GM10266 (cell line): ENCODE results near the gene SYT12.

Source experiments
- DNase-seq: peaks from one replicate; pipeline ENCODE4 v3.0.0; 2012; ENCODE audit errors: extremely low spot score
- CTCF ChIP-seq: IDR thresholded peaks from 2 replicates; pipeline ENCODE4 v1.5.1; 2012; ENCODE audit warnings: mild to moderate bottlenecking, low read depth; ENCODE audit not compliant: control insufficient read depth, insufficient read depth; ENCODE audit errors: missing control alignments

Gene SYT12

GRCh38 chr11:67022961-67023956, at the start of gene SYT12:
TSS of gene SYT12 (plus strand) at chr11:67023134. CDS start at chr11:67030145, 7,011 bp downstream.
- TF ChIP-seq CTCF = no peak
- DNase-seq = no peak

GRCh38 chr11:66973956-66974580, 48.9 kb upstream of the SYT12 start:
- no peak for DNase-seq
- no peak for TF ChIP-seq CTCF

DNA sequence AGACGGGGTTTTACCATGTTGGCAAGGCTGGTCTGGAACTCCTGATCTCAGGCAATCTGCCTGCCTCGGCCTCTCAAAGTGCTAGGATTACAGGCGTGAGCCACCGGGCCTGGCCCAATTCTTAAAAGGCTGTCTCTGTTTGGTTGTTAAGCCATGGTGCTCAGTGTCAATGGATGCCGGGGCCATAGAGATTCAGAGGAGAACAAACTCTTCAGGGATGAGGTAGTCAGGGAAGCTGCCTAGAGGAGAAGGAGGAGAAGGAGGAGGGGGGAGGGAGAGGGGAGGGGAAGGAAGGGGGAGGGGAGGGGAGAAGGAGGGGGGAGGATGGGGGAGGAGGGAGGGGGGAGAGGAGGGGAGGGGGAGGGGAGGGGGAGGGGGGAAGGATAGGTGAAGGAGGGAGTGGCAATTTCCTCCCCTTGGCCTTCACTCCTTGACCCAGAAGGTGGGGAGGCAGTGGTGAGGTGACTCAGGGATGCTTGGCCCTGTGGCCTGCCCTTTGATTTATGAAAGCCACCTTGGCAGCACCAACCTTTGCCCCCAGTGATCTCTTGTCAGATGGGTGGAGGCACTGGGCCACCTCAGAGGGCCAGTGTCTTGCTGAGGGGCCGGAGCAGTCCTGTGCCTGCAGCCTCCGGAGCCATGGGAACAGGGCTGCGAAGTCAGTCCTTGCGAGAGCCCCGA, 48.1 kb upstream of the SYT12 start, which contains the start of gene C11orf86:
TSS of gene C11orf86 (plus strand) at position 581 of the 681 bp plus-strand sequence. CDS start at position 640, 59 bp downstream.
- no peak for DNase-seq
- TF ChIP-seq CTCF = no peak

DNA sequence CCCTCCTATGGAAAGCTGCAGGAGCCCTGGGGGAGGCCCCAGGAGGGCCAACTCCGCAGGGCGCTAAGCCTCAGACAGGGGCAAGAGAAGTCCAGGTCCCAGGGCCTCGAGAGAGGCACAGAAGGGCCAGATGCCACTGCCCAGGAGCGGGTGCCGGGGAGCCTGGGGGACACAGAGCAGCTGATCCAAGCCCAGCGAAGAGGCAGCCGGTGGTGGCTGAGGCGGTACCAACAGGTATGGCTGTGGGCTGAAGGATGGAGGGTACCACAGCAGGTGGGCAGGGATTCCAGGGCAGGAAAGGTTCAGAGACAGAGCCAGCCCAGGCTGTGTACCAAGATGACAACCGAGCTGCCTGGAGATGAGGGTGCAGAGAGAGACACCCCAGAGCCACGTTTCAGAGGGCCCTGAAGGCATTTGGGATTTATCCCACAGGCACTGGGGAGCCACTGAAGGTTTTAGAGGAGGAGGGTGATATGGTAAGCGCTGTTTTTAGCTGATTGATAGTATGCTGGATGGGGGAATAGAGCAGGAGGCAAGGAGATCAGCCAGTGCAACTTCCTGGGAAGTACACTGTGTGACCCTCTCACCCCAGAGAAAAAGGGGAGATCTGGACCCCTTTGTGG, 47.4 kb upstream of the SYT12 start:
- no peak for DNase-seq
- TF ChIP-seq CTCF = no peak

GRCh38 chr11:66976028-66976467, 46.9 kb upstream of the SYT12 start:
- peak; percentile 42 for TF ChIP-seq CTCF
- no peak for DNase-seq

- DNase-seq = no peak
- TF ChIP-seq CTCF = no peak
Observed at GRCh38 chr11:66976925-66977324, 46.0 kb upstream of the SYT12 start.
